CD4-positive, alpha-beta T cell treated with Interferon alpha-2 for 1 hour (primary cell): ENCODE results near the gene CUX1.

Experiments used
- DNase-seq, 2 donors: peaks; one replicate each; pipeline ENCODE4 v3.0.0-alpha.2; 2020 to 2022

The CUX1 gene

GRCh38 chr7:102258749-102259107 lies 441.3 kb downstream of the CUX1 start:
- DNase-seq: no peak

- no peak for DNase-seq
Observed at GRCh38 chr7:102260856-102261255, 443.4 kb downstream of the CUX1 start.

- no peak for DNase-seq
Observed at GRCh38 chr7:102261451-102261850, 444.0 kb downstream of the CUX1 start.

GRCh38 chr7:102262546-102262945 lies 445.1 kb downstream of the CUX1 start:
- no peak for DNase-seq

GRCh38 chr7:102264367-102264891 lies 447.0 kb downstream of the CUX1 start:
- DNase-seq: no peak

GRCh38 chr7:102266541-102266940 lies 449.1 kb downstream of the CUX1 start:
- no peak for DNase-seq

GRCh38 chr7:102268635-102269034 lies 451.2 kb downstream of the CUX1 start:
- DNase-seq: no peak

- no peak for DNase-seq
Observed at GRCh38 chr7:102270178-102270887, 452.9 kb downstream of the CUX1 start.

GRCh38 chr7:102271158-102271798 lies 453.9 kb downstream of the CUX1 start:
- DNase-seq: no peak

- DNase-seq: peak; percentile 62 to 73
Observed at GRCh38 chr7:102272075-102272916, 454.9 kb downstream of the CUX1 start.

- no peak for DNase-seq
Observed at GRCh38 chr7:102272917-102273748, 455.7 kb downstream of the CUX1 start.

- no peak for DNase-seq
Observed at GRCh38 chr7:102273749-102274712, 456.6 kb downstream of the CUX1 start.

GRCh38 chr7:102275123-102275703 lies 457.8 kb downstream of the CUX1 start:
- DNase-seq: no peak

- no peak for DNase-seq
Observed at GRCh38 chr7:102277901-102278300, 460.5 kb downstream of the CUX1 start.

- peak; percentile 70 for DNase-seq
Observed at GRCh38 chr7:102279537-102280400, 462.3 kb downstream of the CUX1 start.

- no peak for DNase-seq
Observed at GRCh38 chr7:102280521-102280920, 463.1 kb downstream of the CUX1 start.

- no peak for DNase-seq
Observed at GRCh38 chr7:102281785-102282184, 464.4 kb downstream of the CUX1 start.

- no peak for DNase-seq
Observed at GRCh38 chr7:102282465-102283362, 465.3 kb downstream of the CUX1 start.
